Endothelial cell of umbilical vein (primary cell): Measurements from ENCODE around the gene DIS3L2. TPM values are rescaled to one million over a fixed set of nuclear protein-coding genes. Genes with fewer than 3 reads are reported as not detected.

Source experiments
- BruUV-seq: library from RNA; stranded (reverse); fragments of 400-500 nt; replicated peaks from 2 replicates; lab custom pipeline; 2021; lab: Mats Ljungman, UMichigan
- CTCF ChIA-PET: fragments of 300-600, 350-600 bp; sonication (Branson Sonifier 250); formaldehyde crosslinking; loops from one replicate; lab custom pipeline; 2021; ENCODE audit warnings: antibody characterized with exemption, inconsistent platforms; lab: Charles Lee
- POLR2A ChIA-PET: fragments of 300-600, 350-600 bp; sonication (Branson Sonifier 250); formaldehyde crosslinking; loops from one replicate; lab custom pipeline; 2021; ENCODE audit warnings: antibody characterized with exemption, inconsistent platforms; lab: Charles Lee
- DNase-seq: peaks from one replicate; pipeline ENCODE4 v3.0.0-alpha.2; 2011; ENCODE audit warnings: low read depth, low spot score
- FAIRE-seq: peaks from 2 replicates; lab custom pipeline; 2011; peaks lifted over from hg19 to GRCh38; lab: Jason Lieb, UNC
- H2AFZ ChIP-seq: 2 replicates; pipeline ENCODE4 v1.6.0; 2012; ENCODE audit warnings: low read depth, low read length, control low read depth, inconsistent platforms
- H3K27ac ChIP-seq: 2 replicates; pipeline ENCODE4 v1.5.1; 2011; ENCODE audit warnings: low read depth, mild to moderate bottlenecking, control low read depth, low read length, moderate library complexity; ENCODE audit not compliant: insufficient read depth
- H3K27me3 ChIP-seq, 2 experiments: 2 replicates each; pipeline versions ENCODE4 v1.6.0 to v1.6.1; 2011; ENCODE audit warnings: low read length in 2 of 2, mixed read lengths in 1 of 2; ENCODE audit not compliant: control insufficient read depth in 2 of 2, insufficient read depth in 2 of 2
- H3K36me3 ChIP-seq, 2 experiments: 2 replicates in 1 of 2; 3 replicates in 1 of 2; pipeline ENCODE4 v1.5.1; 2011; ENCODE audit warnings: low read length in 2 of 2, mild to moderate bottlenecking in 1 of 2, moderate library complexity in 1 of 2; ENCODE audit not compliant: control insufficient read depth in 2 of 2, insufficient read depth in 2 of 2; ENCODE audit errors: extremely low read depth in 1 of 2
- H3K4me1 ChIP-seq: 3 replicates; pipeline ENCODE4 v1.5.1; 2011; ENCODE audit warnings: mild to moderate bottlenecking, low read length; ENCODE audit not compliant: control insufficient read depth, insufficient read depth; ENCODE audit errors: extremely low read depth
- H3K4me2 ChIP-seq: 2 replicates; pipeline ENCODE4 v1.6.1; 2011; ENCODE audit warnings: low read length, control low read depth, mixed read lengths; ENCODE audit not compliant: insufficient read depth
- H3K4me3 ChIP-seq, 3 experiments: fragments of 200-600 bp in 1 of 3; sonication (generic), shearing (Covaris generic) in 1 of 3; replicated peaks in 1 of 3; 2 replicates each; pipeline ENCODE4 v1.5.1; 2011 to 2016; ENCODE audit warnings: control low read depth in 3 of 3, low read length in 3 of 3, mild to moderate bottlenecking in 2 of 3, inconsistent platforms in 1 of 3, low read depth in 1 of 3, moderate library complexity in 1 of 3; ENCODE audit not compliant: insufficient read depth in 1 of 3
- H3K79me2 ChIP-seq: 2 replicates; pipeline ENCODE4 v1.6.0; 2012; ENCODE audit warnings: low read length, inconsistent platforms; ENCODE audit not compliant: control insufficient read depth, insufficient read depth
- H3K9ac ChIP-seq: replicated peaks from 2 replicates; pipeline ENCODE3; 2011; ENCODE audit warnings: low read length, control low read depth; ENCODE audit not compliant: insufficient read depth; ENCODE audit errors: extremely low read depth
- H3K9me1 ChIP-seq: replicated peaks from 3 replicates; pipeline ENCODE4 v1.6.0; 2011; ENCODE audit warnings: mild to moderate bottlenecking, low read length; ENCODE audit not compliant: control insufficient read depth, insufficient read depth; ENCODE audit errors: extremely low read depth
- H3K9me3 ChIP-seq: replicated peaks from 2 replicates; pipeline ENCODE4 v1.5.1; 2012; ENCODE audit warnings: low read length, inconsistent platforms; ENCODE audit not compliant: control insufficient read depth, insufficient read depth
- H4K20me1 ChIP-seq: replicated peaks from 2 replicates; pipeline ENCODE3; 2011; ENCODE audit warnings: mild to moderate bottlenecking, low read length; ENCODE audit not compliant: control insufficient read depth, insufficient read depth; ENCODE audit errors: extremely low read depth
- CTCF ChIP-seq, 2 donors: IDR thresholded peaks; 1 replicate in 1 of 2; 2 replicates in 1 of 2; pipeline ENCODE4 v1.5.1; 2011; ENCODE audit warnings: low read length in 2 of 2, mild to moderate bottlenecking in 2 of 2, moderate library complexity in 2 of 2, control low read depth in 1 of 2, inconsistent platforms in 1 of 2, low read depth in 1 of 2; ENCODE audit not compliant: insufficient read depth in 1 of 2; ENCODE audit errors: extremely low read depth in 1 of 2
- EZH2 ChIP-seq: IDR thresholded peaks from 2 replicates; pipeline ENCODE4 v1.6.1; 2012; ENCODE audit warnings: borderline replicate concordance, low read depth, mild to moderate bottlenecking, moderate library complexity, low read length, inconsistent platforms; ENCODE audit not compliant: severe bottlenecking
- GATA2 ChIP-seq: IDR thresholded peaks from 2 replicates; pipeline ENCODE4 v1.7.0; 2011; ENCODE audit warnings: low read depth, mild to moderate bottlenecking, moderate library complexity, mixed read lengths, low read length; ENCODE audit not compliant: insufficient read length, insufficient read depth
- dilution Hi-C: fragments of 300-500 bp; cut with MboI; formaldehyde crosslinking; loops from one replicate; pipeline ENCODE4 v1.15.0; 2019; ENCODE audit warnings: low sequenced_read_pairs; ENCODE audit not compliant: extremely low pct_ligation_motif_present
- intact Hi-C: fragments of 100-400 bp; cut with micrococcal nuclease; formaldehyde crosslinking; loops from one replicate; pipeline ENCODE4 v1.10.0; 2022
- polyA plus RNA-seq, 4 experiments: library from polyadenylated mRNA; depleted of rRNA in 3 of 4; stranded (reverse) in 3 of 4; unstranded in 1 of 4; fragments of >200 nt; gene quantifications; 2 replicates each; pipeline versions ENCODE4 v1.2.1 to v1.2.3, GENCODE V29; 2011 to 2012; ENCODE audit warnings: missing spikeins in 1 of 4
- total RNA-seq: library from RNA; stranded (reverse); gene quantifications from 2 replicates; pipeline ENCODE4 v1.2.3, GENCODE V29; 2021

Gene DIS3L2
- total and polyA plus RNA-seq, 2 donors (not counting 3 experiments of a cell fraction or from before 2014, with no cell fraction given) = 14.6 to 31.2 TPM

- no peak overlapping the region for H3K4me3 ChIP-seq
- H2AFZ ChIP-seq = no peak overlapping the region
- POLR2A ChIA-PET = no interaction called here
These were observed 365.9 kb downstream of the DIS3L2 start for GRCh38 chr2:232327105-232328031.

More at GRCh38 chr2:232327105-232328031, 365.9 kb downstream of the DIS3L2 start:
- H3K4me2 ChIP-seq = no peak overlapping the region
- FAIRE-seq = peak; percentile 87
- BruUV-seq = no TSS peak
- H4K20me1 ChIP-seq = no peaks in the 10 kb centered on the region
- dilution Hi-C loops (no loop called here), intact Hi-C loops (loop anchor here (1.0 kb wide), 5 partner anchors 35 to 427 kb away; no protein-coding TSS in a partner anchor)
- CTCF ChIA-PET = interaction anchor here (0.5 to 6.3 kb wide), 19 partner anchors 12 to 427 kb away, joined by 3 to 112 read pairs (median 4); partner anchors contain the start of gene NPPC
- H3K27ac ChIP-seq = no peak overlapping the region
- H3K9me3 ChIP-seq = no peaks in the 10 kb centered on the region
- peak; percentile 73 for DNase-seq
- H3K27me3 ChIP-seq = no peaks in the 10 kb centered on the region
- no peaks in the 10 kb centered on the region for H3K4me1 ChIP-seq
- H3K36me3 ChIP-seq = no peaks in the 10 kb centered on the region
- TF ChIP-seq GATA2 = no peak
- TF ChIP-seq CTCF (IDR thresholded peaks at IDR 0.05; ENCODE audit: extremely low read depth in 1 of 2, insufficient read depth in 1 of 2, low read depth in 1 of 2, low read length in 2 of 2) = peak; percentile 74 to 86
- no peak for TF ChIP-seq EZH2
- no peaks in the 10 kb centered on the region for H3K79me2 ChIP-seq
- H3K9ac ChIP-seq = no peak overlapping the region
- H3K9me1 ChIP-seq = no peaks in the 10 kb centered on the region
